K562 (cell line): ENCODE results near the gene RNF103. TPM values are rescaled to one million over a fixed set of nuclear protein-coding genes. Genes with fewer than 3 reads are reported as not detected.

ENCODE experiments used
- ATAC-seq: fragments of 200-7000 bp; cut with Tn5 transposase; 3 replicates; pipeline ENCODE4 v1.9.1; 2020; ENCODE audit warnings: moderate library complexity
- BruUV-seq: library from RNA; stranded (reverse); fragments of 400-500 nt; replicated peaks from 2 replicates; lab custom pipeline; 2021; lab: Mats Ljungman, UMichigan
- CTCF ChIA-PET: fragments of 300-600 bp; formaldehyde crosslinking; extraction: SDS; loops from one replicate; lab custom pipeline; 2021; ENCODE audit warnings: low intra/inter-chr PET ratio; lab: Yijun Ruan, JAX
- POLR2A ChIA-PET: fragments of 300-600, 350-650 bp; sonication (Branson Sonifier 250); formaldehyde crosslinking; extraction: SDS; loops from one replicate; lab custom pipeline; 2021; ENCODE audit warnings: antibody characterized with exemption, inconsistent platforms; lab: Yijun Ruan, JAX
- DNase-seq, 4 experiments: peaks; one replicate each; pipeline versions ENCODE4 v3.0.0 to v3.0.0-alpha.2; 2011 to 2018; ENCODE audit warnings: low spot score in 3 of 4, mixed read lengths in 3 of 4; ENCODE audit errors: extremely low read depth in 1 of 4
- FAIRE-seq: peaks from 2 replicates; lab custom pipeline; 2011; peaks lifted over from hg19 to GRCh38; lab: Jason Lieb, UNC
- H2AFZ ChIP-seq: 2 replicates; pipeline ENCODE4 v1.6.0; 2011; ENCODE audit warnings: low read depth, low read length, control low read depth, inconsistent platforms
- H3K27ac ChIP-seq: fragments of 200-600 bp; 3 replicates; pipeline ENCODE4 v1.8.0; 2011; ENCODE audit warnings: low read depth, mild to moderate bottlenecking, control low read depth, inconsistent platforms, low read length, moderate library complexity, mixed read lengths; ENCODE audit errors: extremely low read depth
- H3K27me3 ChIP-seq, 2 experiments: fragments of 300-600 bp in 1 of 2; 2 replicates in 1 of 2; 3 replicates in 1 of 2; pipeline versions ENCODE4 v1.6.0 to v1.8.0; 2011; ENCODE audit warnings: inconsistent platforms in 2 of 2, low read length in 2 of 2, mild to moderate bottlenecking in 1 of 2, mixed read lengths in 1 of 2, moderate library complexity in 1 of 2; ENCODE audit not compliant: control insufficient read depth in 2 of 2, insufficient read depth in 2 of 2
- H3K36me3 ChIP-seq: fragments of 300-600 bp; 3 replicates; pipeline ENCODE4 v1.8.0; 2011; ENCODE audit warnings: mild to moderate bottlenecking, low read length, inconsistent platforms; ENCODE audit not compliant: control insufficient read depth, insufficient read depth
- H3K4me1 ChIP-seq, 2 experiments: fragments of 200-600 bp in 1 of 2; replicated peaks in 1 of 2; 2 replicates in 1 of 2; 3 replicates in 1 of 2; pipeline versions ENCODE4 v1.5.1 to v1.8.0; 2011; ENCODE audit warnings: inconsistent platforms in 2 of 2, low read length in 2 of 2, mild to moderate bottlenecking in 1 of 2, mixed read lengths in 1 of 2, moderate library complexity in 1 of 2; ENCODE audit not compliant: control insufficient read depth in 2 of 2, insufficient read depth in 2 of 2
- H3K4me2 ChIP-seq: 2 replicates; pipeline ENCODE4 v1.6.1; 2011; ENCODE audit warnings: low read length, control low read depth, inconsistent platforms, mixed read lengths; ENCODE audit not compliant: insufficient read depth
- H3K4me3 ChIP-seq: fragments of 200-600 bp; sonication (generic), shearing (Covaris generic); 2 replicates; pipeline ENCODE4 v1.5.1; 2016; ENCODE audit warnings: control low read depth, inconsistent platforms
- H3K79me2 ChIP-seq: fragments of 200-600 bp; 3 replicates; pipeline ENCODE4 v1.8.0; 2011; ENCODE audit warnings: low read length, inconsistent platforms; ENCODE audit not compliant: control insufficient read depth, insufficient read depth
- H3K9ac ChIP-seq, 2 experiments: 2 replicates each; pipeline versions ENCODE4 v1.6.0 to v1.6.1; 2011; ENCODE audit warnings: low read depth in 2 of 2, low read length in 2 of 2, control low read depth in 1 of 2, inconsistent platforms in 1 of 2, mild to moderate bottlenecking in 1 of 2, mixed read lengths in 1 of 2; ENCODE audit not compliant: insufficient read depth in 1 of 2
- H3K9me1 ChIP-seq: one replicate; pipeline ENCODE4 v1.6.0; 2011; ENCODE audit warnings: inconsistent platforms, mild to moderate bottlenecking, low read length, moderate library complexity; ENCODE audit not compliant: control insufficient read depth, insufficient read depth
- H3K9me3 ChIP-seq: replicated peaks from 2 replicates; pipeline ENCODE4 v1.5.1; 2011; ENCODE audit warnings: low read depth, low read length, inconsistent platforms; ENCODE audit not compliant: control insufficient read depth, insufficient read depth
- H4K20me1 ChIP-seq: replicated peaks from 2 replicates; pipeline ENCODE4 v1.6.1; 2011; ENCODE audit warnings: low read length, inconsistent platforms, mixed read lengths; ENCODE audit not compliant: control insufficient read depth, insufficient read depth
- GATA2 ChIP-seq: sonication (generic); formaldehyde crosslinking; IDR thresholded peaks from 2 replicates; pipeline ENCODE4 v1.4.0; 2020; ENCODE audit warnings: mild to moderate bottlenecking, missing genetic modification reagents
- MYBL2 ChIP-seq, 2 experiments: fragments of 450-650 bp in 1 of 2; sonication (generic) in 1 of 2; formaldehyde crosslinking in 1 of 2; IDR thresholded peaks; 2 replicates each; pipeline versions ENCODE4 v1.6.1 to v1.8.1; 2017 to 2022; ENCODE audit warnings: borderline replicate concordance in 1 of 2, inconsistent platforms in 1 of 2, low read depth in 1 of 2, mild to moderate bottlenecking in 1 of 2, missing genetic modification reagents in 1 of 2, moderate library complexity in 1 of 2
- NFXL1 ChIP-seq: fragments of 450-650 bp; formaldehyde crosslinking; IDR thresholded peaks from 2 replicates; pipeline ENCODE4 v1.4.0; 2021; ENCODE audit warnings: mild to moderate bottlenecking
- NR2C1 ChIP-seq, 2 experiments: fragments of 450-650 bp; IDR thresholded peaks; 2 replicates each; pipeline ENCODE4 v1.6.1; 2017; ENCODE audit warnings: mild to moderate bottlenecking in 2 of 2, antibody characterized with exemption in 1 of 2, inconsistent platforms in 1 of 2, missing compliant biosample characterization in 1 of 2, missing genetic modification characterization in 1 of 2
- SMAD2 ChIP-seq: fragments of 150-350 bp; IDR thresholded peaks from 2 replicates; pipeline ENCODE4 v1.6.1; 2014; ENCODE audit warnings: low read depth, mild to moderate bottlenecking, low read length
- SMARCB1 ChIP-seq: IDR thresholded peaks from 2 replicates; pipeline ENCODE4 v1.6.1; 2011; ENCODE audit warnings: improper control_type of control experiment, low read depth; ENCODE audit not compliant: insufficient read length
- SP1 ChIP-seq: sonication (generic); formaldehyde crosslinking; IDR thresholded peaks from 2 replicates; pipeline ENCODE4 v1.8.1; 2022; ENCODE audit warnings: mild to moderate bottlenecking, missing genetic modification reagents
- ZBTB1 ChIP-seq: sonication (generic); formaldehyde crosslinking; IDR thresholded peaks from 2 replicates; pipeline ENCODE4 v1.8.1; 2023; ENCODE audit warnings: missing genetic modification reagents, low read depth, mild to moderate bottlenecking, borderline replicate concordance
- ZNF134 ChIP-seq: fragments of 250-450 bp; sonication (Bioruptor Pico); conservative IDR thresholded peaks from 2 replicates; pipeline ENCODE4 v1.4.0; 2020
- ZNF561 ChIP-seq: fragments of 450-650 bp; formaldehyde crosslinking; conservative IDR thresholded peaks from 2 replicates; pipeline ENCODE4 v1.4.0; 2020; ENCODE audit warnings: mild to moderate bottlenecking, moderate library complexity
- in situ Hi-C: fragments of 300-500 bp; cut with MboI; formaldehyde crosslinking; loops from 4 replicates; pipeline ENCODE4 v1.15.0; 2018; ENCODE audit warnings: inconsistent platforms, mixed read lengths
- intact Hi-C: fragments of 100-400 bp; cut with micrococcal nuclease; formaldehyde crosslinking; loops from 2 replicates; pipeline ENCODE4 v1.14.2; 2022
- polyA plus RNA-seq, 8 experiments: library from polyadenylated mRNA; depleted of rRNA in 4 of 8; stranded (reverse) in 5 of 8; unstranded in 3 of 8; fragments of >200 nt; fragmentation: Nextera tagmentation in 2 of 8; fragmentation: Illumina TruSeq in 1 of 8; extraction: Ambion mirVana in 2 of 8; extraction: Trizol in 1 of 8; gene quantifications; 2 replicates each; pipeline versions ENCODE4 v1.2.1 to v1.2.3, GENCODE V29; 2011 to 2014; ENCODE audit warnings: inconsistent platforms in 1 of 8, missing spikeins in 1 of 8
- total RNA-seq, 7 experiments: library from RNA; depleted of rRNA in 6 of 7; stranded (reverse); fragments of >200 nt in 6 of 7; fragmentation: Illumina TruSeq in 2 of 7; extraction: Trizol in 2 of 7; gene quantifications; 2 replicates each; pipeline versions ENCODE4 v1.2.1 to v1.2.3, GENCODE V29; 2011 to 2021; ENCODE audit warnings: low replicate concordance in 1 of 7
- TF ChIP-seq, protein P1 (sequence below): fragments of 250-450 bp; sonication (Bioruptor Pico); IDR thresholded peaks from 2 replicates; pipeline ENCODE4 v1.4.0; 2020; ENCODE audit warnings: mild to moderate bottlenecking, moderate library complexity
- TF ChIP-seq, protein P2 (sequence below), 2 experiments: IDR thresholded peaks in 1 of 2; conservative IDR thresholded peaks in 1 of 2; 2 replicates each; pipeline ENCODE4 v1.6.1; 2016; ENCODE audit warnings: low read depth in 2 of 2, mild to moderate bottlenecking in 1 of 2, missing compliant biosample characterization in 1 of 2, missing genetic modification characterization in 1 of 2, moderate library complexity in 1 of 2
- TF ChIP-seq, protein P3 (sequence below): fragments of 450-650 bp; IDR thresholded peaks from 2 replicates; pipeline ENCODE4 v1.6.1; 2014; ENCODE audit warnings: low read depth, mild to moderate bottlenecking, moderate library complexity, borderline replicate concordance

The RNF103 gene
- total and polyA plus RNA-seq, 9 of the 15 experiments (the other 6 are each of a cell fraction or from before 2014, with no cell fraction given), result 1.2 to 6.8 (median 4.6) TPM

DNA sequence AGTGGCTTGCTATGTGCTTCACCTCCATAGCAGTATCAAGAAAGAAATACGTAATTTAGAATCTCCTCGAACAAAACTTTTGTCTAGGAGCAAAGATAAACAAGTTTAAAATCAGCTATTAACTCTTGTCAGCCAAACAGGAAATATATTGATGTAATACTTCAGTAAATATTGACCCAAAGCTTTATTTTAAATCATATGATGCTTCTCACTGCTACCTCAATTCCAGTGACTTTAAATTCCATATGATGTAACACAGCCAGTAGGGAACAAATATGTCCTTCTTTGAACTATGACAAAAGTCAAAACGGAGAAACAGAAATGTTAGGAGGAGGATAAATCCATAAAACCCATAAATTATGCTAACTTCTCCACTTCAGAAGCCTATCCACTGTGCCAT lies 7.2 kb downstream of the RNF103 start (continued):
- TF ChIP-seq MYBL2 (IDR thresholded peaks at IDR 0.05; ENCODE audit: low read depth), result no peak
- TF ChIP-seq MYBL2 (CRISPR knock-in tag; IDR thresholded peaks at IDR 0.05; ENCODE audit: borderline replicate concordance), result no peak
- no peak for TF ChIP-seq SP1
- no peak for TF ChIP-seq ZNF134 (CRISPR knock-in tag)
- no peak for TF ChIP-seq ZNF561
- TF ChIP-seq, protein P1, sequence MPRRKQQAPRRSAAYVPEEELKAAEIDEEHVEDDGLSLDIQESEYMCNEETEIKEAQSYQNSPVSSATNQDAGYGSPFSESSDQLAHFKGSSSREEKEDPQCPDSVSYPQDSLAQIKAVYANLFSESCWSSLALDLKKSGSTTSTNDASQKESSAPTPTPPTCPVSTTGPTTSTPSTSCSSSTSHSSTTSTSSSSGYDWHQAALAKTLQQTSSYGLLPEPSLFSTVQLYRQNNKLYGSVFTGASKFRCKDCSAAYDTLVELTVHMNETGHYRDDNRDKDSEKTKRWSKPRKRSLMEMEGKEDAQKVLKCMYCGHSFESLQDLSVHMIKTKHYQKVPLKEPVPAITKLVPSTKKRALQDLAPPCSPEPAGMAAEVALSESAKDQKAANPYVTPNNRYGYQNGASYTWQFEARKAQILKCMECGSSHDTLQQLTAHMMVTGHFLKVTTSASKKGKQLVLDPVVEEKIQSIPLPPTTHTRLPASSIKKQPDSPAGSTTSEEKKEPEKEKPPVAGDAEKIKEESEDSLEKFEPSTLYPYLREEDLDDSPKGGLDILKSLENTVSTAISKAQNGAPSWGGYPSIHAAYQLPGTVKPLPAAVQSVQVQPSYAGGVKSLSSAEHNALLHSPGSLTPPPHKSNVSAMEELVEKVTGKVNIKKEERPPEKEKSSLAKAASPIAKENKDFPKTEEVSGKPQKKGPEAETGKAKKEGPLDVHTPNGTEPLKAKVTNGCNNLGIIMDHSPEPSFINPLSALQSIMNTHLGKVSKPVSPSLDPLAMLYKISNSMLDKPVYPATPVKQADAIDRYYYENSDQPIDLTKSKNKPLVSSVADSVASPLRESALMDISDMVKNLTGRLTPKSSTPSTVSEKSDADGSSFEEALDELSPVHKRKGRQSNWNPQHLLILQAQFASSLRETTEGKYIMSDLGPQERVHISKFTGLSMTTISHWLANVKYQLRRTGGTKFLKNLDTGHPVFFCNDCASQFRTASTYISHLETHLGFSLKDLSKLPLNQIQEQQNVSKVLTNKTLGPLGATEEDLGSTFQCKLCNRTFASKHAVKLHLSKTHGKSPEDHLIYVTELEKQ (CRISPR knock-in tag), result no peak

DNA sequence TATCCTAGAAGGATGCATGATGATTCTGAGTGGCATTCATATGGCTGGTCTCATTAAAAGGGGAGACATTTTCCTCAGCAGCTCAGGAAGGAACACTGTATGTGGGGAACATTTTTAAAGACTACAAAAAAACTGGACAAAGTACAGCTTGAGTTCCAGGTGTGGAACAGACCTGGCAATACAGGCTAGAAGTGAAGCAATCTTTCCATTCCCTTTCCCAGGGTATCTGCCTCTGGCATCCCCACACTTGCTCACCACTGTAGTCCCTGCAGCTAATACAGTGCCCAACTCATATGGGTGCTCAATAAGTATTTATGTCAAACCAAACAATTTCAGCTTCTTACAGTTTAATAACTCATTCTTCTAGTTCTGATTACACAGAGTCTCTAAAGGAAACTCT lies 8.1 kb downstream of the RNF103 start:
- Histone ChIP-seq H3K4me1 (no peaks in the 10 kb centered on the region), H2AFZ (no peak overlapping the region), H3K4me3 (no peak overlapping the region), H4K20me1 (no peaks in the 10 kb centered on the region), H3K79me2 (peaks cover 3% of the 10 kb centered on the region), H3K36me3 (peaks cover 11% of the 10 kb centered on the region; the same call in 1 of the 3 replicates), H3K9me3 (no peaks in the 10 kb centered on the region), H3K9ac (no peak overlapping the region), H3K27ac (no peak overlapping the region), H3K4me2 (no peak overlapping the region), H3K27me3 (no peaks in the 10 kb centered on the region), H3K9me1 (no peaks in the 10 kb centered on the region)
- CTCF ChIA-PET, result no interaction called here
- ATAC-seq (no peak; the same call in 2 of the 3 replicates), DNase-seq (no peak), FAIRE-seq (no peak)
- POLR2A ChIA-PET, result interaction anchor here (1.4 kb wide), 1 partner anchor 11 kb away, joined by 6 read pairs; no protein-coding TSS in a partner anchor
- no TSS peak for BruUV-seq
- intact Hi-C loops, result no loop called here
- in situ Hi-C loops, result no loop called here
- no peak for TF ChIP-seq NFXL1 (CRISPR knock-in tag)
- TF ChIP-seq, protein P2, sequence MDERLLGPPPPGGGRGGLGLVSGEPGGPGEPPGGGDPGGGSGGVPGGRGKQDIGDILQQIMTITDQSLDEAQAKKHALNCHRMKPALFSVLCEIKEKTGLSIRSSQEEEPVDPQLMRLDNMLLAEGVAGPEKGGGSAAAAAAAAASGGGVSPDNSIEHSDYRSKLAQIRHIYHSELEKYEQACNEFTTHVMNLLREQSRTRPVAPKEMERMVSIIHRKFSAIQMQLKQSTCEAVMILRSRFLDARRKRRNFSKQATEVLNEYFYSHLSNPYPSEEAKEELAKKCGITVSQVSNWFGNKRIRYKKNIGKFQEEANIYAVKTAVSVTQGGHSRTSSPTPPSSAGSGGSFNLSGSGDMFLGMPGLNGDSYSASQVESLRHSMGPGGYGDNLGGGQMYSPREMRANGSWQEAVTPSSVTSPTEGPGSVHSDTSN (CRISPR knock-in tag; IDR thresholded peaks at IDR 0.05; ENCODE audit: low read depth), result no peak
- TF ChIP-seq, protein P2 (tag; conservative IDR thresholded peaks at IDR 0.05; ENCODE audit: low read depth), result no peak
- no peak for TF ChIP-seq NR2C1 (IDR thresholded peaks at IDR 0.05)
- TF ChIP-seq NR2C1 (tag; IDR thresholded peaks at IDR 0.05), result no peak
- no peak for TF ChIP-seq GATA2
- no peak for TF ChIP-seq SMAD2
- no peak for TF ChIP-seq ZBTB1 (CRISPR knock-in tag)
- no peak for TF ChIP-seq SMARCB1
- TF ChIP-seq, protein P3, sequence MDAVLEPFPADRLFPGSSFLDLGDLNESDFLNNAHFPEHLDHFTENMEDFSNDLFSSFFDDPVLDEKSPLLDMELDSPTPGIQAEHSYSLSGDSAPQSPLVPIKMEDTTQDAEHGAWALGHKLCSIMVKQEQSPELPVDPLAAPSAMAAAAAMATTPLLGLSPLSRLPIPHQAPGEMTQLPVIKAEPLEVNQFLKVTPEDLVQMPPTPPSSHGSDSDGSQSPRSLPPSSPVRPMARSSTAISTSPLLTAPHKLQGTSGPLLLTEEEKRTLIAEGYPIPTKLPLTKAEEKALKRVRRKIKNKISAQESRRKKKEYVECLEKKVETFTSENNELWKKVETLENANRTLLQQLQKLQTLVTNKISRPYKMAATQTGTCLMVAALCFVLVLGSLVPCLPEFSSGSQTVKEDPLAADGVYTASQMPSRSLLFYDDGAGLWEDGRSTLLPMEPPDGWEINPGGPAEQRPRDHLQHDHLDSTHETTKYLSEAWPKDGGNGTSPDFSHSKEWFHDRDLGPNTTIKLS, result no peak
